K562 (cell line): ENCODE measurements around the gene BBX. TPM values are rescaled to one million over a fixed set of nuclear protein-coding genes. Genes with fewer than 3 reads are reported as not detected.

Experiments used
- COPS2 ChIP-seq: fragments of 450-650 bp; conservative IDR thresholded peaks from 2 replicates; pipeline ENCODE4 v1.6.1; 2016; ENCODE audit warnings: mild to moderate bottlenecking, moderate library complexity
- HCFC1 ChIP-seq: IDR thresholded peaks from 2 replicates; pipeline ENCODE4 v1.6.1; 2012; ENCODE audit warnings: low read depth, low read length, improper control_type of control experiment
- HDAC3 ChIP-seq: fragments of 450-650 bp; IDR thresholded peaks from 2 replicates; pipeline ENCODE4 v1.6.1; 2018; ENCODE audit warnings: borderline replicate concordance, mild to moderate bottlenecking, moderate library complexity; ENCODE audit not compliant: partially characterized antibody
- KAT7 ChIP-seq: sonication (generic); formaldehyde crosslinking; IDR thresholded peaks from 2 replicates; pipeline ENCODE4 v1.8.0; 2022; ENCODE audit warnings: missing genetic modification reagents, mild to moderate bottlenecking, borderline replicate concordance
- MCM7 ChIP-seq, 2 experiments: fragments of 450-650 bp; IDR thresholded peaks; 2 replicates each; pipeline ENCODE4 v1.6.1; 2016 to 2018
- MEIS2 ChIP-seq: fragments of 450-650 bp; IDR thresholded peaks from 2 replicates; pipeline ENCODE4 v1.6.1; 2014; ENCODE audit warnings: mild to moderate bottlenecking; ENCODE audit not compliant: partially characterized antibody
- NFRKB ChIP-seq: fragments of 450-650 bp; IDR thresholded peaks from 2 replicates; pipeline ENCODE4 v1.6.1; 2016; ENCODE audit warnings: low read depth
- SNRNP70 ChIP-seq: fragments of 200-400 bp; formaldehyde crosslinking; optimal IDR thresholded peaks from 2 replicates; pipeline ENCODE3; 2017; ENCODE audit warnings: low read depth, low read length
- ZNF174 ChIP-seq: fragments of 250-450 bp; sonication (Bioruptor Pico); IDR thresholded peaks from 2 replicates; pipeline ENCODE4 v1.4.0; 2020; ENCODE audit warnings: mild to moderate bottlenecking
- ZNF212 ChIP-seq: fragments of 450-650 bp; formaldehyde crosslinking; IDR thresholded peaks from 2 replicates; pipeline ENCODE4 v1.4.0; 2020; ENCODE audit warnings: mild to moderate bottlenecking
- ZNF695 ChIP-seq: fragments of 450-650 bp; formaldehyde crosslinking; IDR thresholded peaks from 2 replicates; pipeline ENCODE4 v1.4.0; 2020; ENCODE audit warnings: mild to moderate bottlenecking, moderate library complexity
- ZNF699 ChIP-seq: fragments of 250-450 bp; sonication (Bioruptor Pico); IDR thresholded peaks from 2 replicates; pipeline ENCODE4 v1.8.0; 2021; ENCODE audit warnings: mild to moderate bottlenecking, moderate library complexity; ENCODE audit not compliant: insufficient replicate concordance
- polyA plus RNA-seq, 8 experiments: library from polyadenylated mRNA; depleted of rRNA in 4 of 8; stranded (reverse) in 5 of 8; unstranded in 3 of 8; fragments of >200 nt; fragmentation: Nextera tagmentation in 2 of 8; fragmentation: Illumina TruSeq in 1 of 8; extraction: Ambion mirVana in 2 of 8; extraction: Trizol in 1 of 8; gene quantifications; 2 replicates each; pipeline versions ENCODE4 v1.2.1 to v1.2.3, GENCODE V29; 2011 to 2014; ENCODE audit warnings: inconsistent platforms in 1 of 8, missing spikeins in 1 of 8
- total RNA-seq, 7 experiments: library from RNA; depleted of rRNA in 6 of 7; stranded (reverse); fragments of >200 nt in 6 of 7; fragmentation: Illumina TruSeq in 2 of 7; extraction: Trizol in 2 of 7; gene quantifications; 2 replicates each; pipeline versions ENCODE4 v1.2.1 to v1.2.3, GENCODE V29; 2011 to 2021; ENCODE audit warnings: low replicate concordance in 1 of 7
- TF ChIP-seq, protein P1 (sequence below), 2 experiments: fragments of 450-650 bp; IDR thresholded peaks; 2 replicates each; pipeline ENCODE4 v1.6.1; 2018; ENCODE audit warnings: mild to moderate bottlenecking in 2 of 2, low read depth in 1 of 2; ENCODE audit not compliant: partially characterized antibody in 2 of 2

Gene BBX
- total and polyA plus RNA-seq, 9 of the 15 experiments (the other 6 are each of a cell fraction or from before 2014, with no cell fraction given): 4.9 to 19.5 (median 11.8) TPM

DNA sequence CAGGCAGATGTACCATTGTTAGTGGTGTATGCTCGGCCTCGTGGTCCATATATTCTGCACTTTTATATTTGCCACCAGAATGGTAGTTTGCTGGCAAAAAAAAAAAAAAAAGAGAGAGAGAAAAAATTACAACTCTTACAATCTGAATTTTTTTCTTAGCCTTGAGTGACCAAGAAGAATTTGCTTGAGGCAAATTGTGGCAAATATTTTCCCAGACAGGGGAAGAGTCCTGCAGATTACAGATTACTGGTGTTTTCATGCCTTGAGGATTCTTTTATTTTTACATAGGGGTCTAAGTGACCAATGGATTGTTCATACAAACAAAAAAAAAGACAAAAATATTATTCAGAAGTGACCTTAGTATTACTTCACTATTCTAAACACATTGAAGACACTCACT lies 283.3 kb downstream of the BBX start (continued):
- TF ChIP-seq, protein P1, sequence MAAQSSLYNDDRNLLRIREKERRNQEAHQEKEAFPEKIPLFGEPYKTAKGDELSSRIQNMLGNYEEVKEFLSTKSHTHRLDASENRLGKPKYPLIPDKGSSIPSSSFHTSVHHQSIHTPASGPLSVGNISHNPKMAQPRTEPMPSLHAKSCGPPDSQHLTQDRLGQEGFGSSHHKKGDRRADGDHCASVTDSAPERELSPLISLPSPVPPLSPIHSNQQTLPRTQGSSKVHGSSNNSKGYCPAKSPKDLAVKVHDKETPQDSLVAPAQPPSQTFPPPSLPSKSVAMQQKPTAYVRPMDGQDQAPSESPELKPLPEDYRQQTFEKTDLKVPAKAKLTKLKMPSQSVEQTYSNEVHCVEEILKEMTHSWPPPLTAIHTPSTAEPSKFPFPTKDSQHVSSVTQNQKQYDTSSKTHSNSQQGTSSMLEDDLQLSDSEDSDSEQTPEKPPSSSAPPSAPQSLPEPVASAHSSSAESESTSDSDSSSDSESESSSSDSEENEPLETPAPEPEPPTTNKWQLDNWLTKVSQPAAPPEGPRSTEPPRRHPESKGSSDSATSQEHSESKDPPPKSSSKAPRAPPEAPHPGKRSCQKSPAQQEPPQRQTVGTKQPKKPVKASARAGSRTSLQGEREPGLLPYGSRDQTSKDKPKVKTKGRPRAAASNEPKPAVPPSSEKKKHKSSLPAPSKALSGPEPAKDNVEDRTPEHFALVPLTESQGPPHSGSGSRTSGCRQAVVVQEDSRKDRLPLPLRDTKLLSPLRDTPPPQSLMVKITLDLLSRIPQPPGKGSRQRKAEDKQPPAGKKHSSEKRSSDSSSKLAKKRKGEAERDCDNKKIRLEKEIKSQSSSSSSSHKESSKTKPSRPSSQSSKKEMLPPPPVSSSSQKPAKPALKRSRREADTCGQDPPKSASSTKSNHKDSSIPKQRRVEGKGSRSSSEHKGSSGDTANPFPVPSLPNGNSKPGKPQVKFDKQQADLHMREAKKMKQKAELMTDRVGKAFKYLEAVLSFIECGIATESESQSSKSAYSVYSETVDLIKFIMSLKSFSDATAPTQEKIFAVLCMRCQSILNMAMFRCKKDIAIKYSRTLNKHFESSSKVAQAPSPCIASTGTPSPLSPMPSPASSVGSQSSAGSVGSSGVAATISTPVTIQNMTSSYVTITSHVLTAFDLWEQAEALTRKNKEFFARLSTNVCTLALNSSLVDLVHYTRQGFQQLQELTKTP (IDR thresholded peaks at IDR 0.05; ENCODE audit: low read depth in 1 of 2, partially characterized antibody in 2 of 2): no peak
- TF ChIP-seq COPS2 (no peak), NFRKB (no peak), ZNF174 (CRISPR knock-in tag) (no peak), SNRNP70 (no peak), ZNF212 (CRISPR knock-in tag) (no peak), HCFC1 (no peak), KAT7 (CRISPR knock-in tag) (no peak), MEIS2 (no peak), MCM7 (IDR thresholded peaks at IDR 0.05) (no peak), ZNF695 (CRISPR knock-in tag) (no peak), HDAC3 (no peak), ZNF699 (CRISPR knock-in tag) (no peak)
- TF ChIP-seq, all 486 proteins: peak for 0
